Activated CD4-positive, CD25-positive, alpha-beta regulatory T cell treated with anti-CD3 and anti-CD28 coated beads, Interleukin-2, amount 50 U/mL, for 16 hours (primary cell): ENCODE data around the gene EPHB1.
"Not testable (repeated sequence)": the region's sequence is repeated elsewhere in the genome, so short reads cannot be mapped to it uniquely, and the experiment has no call there.

Experiments used
- DNase-seq: peaks from one replicate; pipeline ENCODE4 v3.0.0-alpha.2; 2020; ENCODE audit warnings: low read depth, low spot score

EPHB1 gene

GRCh38 chr3:135199137-135199536 lies 404.1 kb downstream of the EPHB1 start:
- DNase-seq: no peak

GRCh38 chr3:135203026-135203425 lies 408.0 kb downstream of the EPHB1 start:
- DNase-seq: no peak

GRCh38 chr3:135213213-135213612 lies 418.2 kb downstream of the EPHB1 start:
- DNase-seq: no peak

DNA sequence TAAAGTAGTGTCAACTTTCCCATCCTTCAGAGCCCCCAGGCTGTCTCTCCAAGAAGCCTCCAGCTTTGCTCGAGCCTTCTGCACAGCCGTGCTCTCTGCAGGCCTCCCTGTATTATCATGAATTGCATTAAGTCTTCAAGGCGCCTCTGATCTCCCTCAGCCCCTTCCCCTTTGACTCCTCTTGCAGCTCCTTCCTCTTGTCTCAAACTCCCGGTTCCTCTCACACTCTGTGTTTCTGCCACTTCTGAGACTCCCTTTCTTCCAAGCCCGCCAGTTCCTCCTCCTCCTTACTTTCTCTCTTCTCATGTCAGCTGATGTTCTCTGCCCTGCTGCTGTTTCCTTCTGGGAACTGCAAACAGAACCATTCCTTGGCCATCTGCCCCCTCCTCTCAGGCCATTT lies 418.8 kb downstream of the EPHB1 start:
- no peak for DNase-seq

DNA sequence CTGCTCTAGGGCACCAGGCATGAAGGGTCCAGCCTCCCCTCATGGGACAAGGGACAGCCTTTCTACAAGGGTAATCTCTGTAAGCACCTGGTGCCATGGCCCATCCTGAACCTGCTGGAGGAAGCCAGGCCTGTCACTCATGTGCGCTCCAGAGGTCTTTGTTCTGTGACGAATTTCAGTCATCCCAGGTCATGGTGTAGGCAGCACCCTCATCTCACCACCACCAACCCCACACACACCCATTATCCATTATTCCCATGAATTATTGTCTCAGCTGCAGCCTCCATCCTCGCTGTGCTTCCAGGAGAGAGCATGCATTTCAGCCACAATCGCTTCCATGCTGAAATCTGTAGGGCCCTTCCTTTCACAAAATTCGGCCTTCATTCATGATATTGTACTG lies 419.3 kb downstream of the EPHB1 start:
- DNase-seq: no peak

DNA sequence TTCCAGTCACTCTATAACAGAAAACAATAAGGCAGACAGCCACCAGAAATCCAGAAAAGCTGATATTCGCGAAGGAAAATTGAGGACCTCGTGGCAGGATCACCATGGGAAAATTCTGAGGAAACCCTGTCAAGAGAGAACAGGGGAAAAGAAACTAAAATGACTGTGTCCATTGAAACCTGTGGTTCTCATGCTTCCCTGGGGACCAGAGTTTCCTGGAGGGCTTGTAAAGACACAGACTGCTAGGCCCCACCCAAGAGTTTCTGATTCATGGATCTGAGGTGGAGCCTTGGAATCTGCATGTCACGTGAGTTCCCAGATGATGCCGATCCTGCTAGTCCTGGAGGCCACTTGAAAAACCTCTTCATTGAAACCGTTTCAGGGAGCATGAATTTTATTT lies 420.5 kb downstream of the EPHB1 start:
- DNase-seq: no peak

DNA sequence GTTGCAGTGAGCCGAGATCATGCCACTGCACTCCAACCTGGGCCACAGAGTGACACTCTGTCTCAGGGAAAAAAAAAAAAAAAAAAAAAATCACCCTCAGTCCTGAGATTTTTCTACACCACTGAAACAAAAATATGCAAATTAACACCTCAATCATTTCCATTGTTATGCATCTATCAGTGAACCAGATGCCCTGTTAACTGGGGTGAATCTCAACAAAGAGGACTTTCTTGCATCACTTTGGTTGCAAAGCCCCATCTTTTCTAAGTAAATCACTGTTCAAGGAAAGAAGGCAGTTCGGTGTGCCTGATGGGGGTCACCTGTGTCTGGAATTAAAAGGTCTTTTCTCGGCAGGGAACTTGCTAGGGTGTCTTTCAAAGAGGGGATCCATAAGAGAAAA lies 421.6 kb downstream of the EPHB1 start:
- DNase-seq: no peak

- DNase-seq: no peak
Observed at GRCh38 chr3:135217730-135218129, 422.7 kb downstream of the EPHB1 start.

DNA sequence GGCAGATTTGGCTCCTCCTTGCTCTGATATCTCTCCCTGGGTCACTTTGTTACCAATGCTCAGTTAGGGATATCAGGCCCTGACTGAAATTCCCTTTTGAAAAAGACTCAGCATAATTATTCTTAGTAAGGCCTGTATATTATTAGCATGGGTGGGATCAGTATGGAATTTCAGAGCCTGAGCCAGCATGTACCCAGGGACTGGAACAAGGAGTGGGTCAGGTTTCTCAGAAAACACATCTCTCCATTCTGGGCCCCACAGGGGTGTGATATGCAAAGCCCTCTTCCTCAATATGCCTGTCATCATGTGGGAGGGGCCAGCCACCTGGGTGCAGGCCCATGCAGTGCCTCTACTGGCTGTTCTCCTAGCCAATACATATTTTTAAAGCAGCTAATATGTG lies 423.2 kb downstream of the EPHB1 start:
- DNase-seq: no peak

- no peak for DNase-seq
Observed at GRCh38 chr3:135218782-135219181, 423.7 kb downstream of the EPHB1 start.

DNA sequence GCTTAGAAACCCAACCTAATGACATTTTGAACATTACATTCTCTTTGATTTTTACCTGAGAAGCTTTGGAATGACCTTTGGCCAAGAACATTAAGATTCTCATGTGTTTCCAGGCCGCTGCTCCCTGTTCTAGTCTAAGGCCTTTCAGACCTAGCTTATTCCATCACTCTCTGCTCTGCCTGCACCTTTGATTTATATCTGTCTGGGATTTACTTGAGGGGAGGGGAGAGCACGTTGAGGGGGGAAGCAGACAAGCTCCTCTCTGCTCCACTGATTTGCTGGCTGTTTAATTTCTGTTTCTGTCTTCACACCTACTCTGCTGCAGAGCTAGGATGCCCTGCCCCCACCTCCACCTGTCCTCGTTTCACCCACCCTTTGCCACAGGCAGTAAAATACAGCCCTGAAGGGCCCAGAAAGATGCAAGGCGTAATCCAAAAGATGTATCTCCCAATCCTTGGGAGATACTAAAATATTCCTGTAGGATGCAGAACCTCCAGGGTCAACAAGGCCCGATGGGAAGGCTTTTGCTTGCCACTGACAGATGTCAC lies 429.8 kb downstream of the EPHB1 start:
- DNase-seq: no peak

DNA sequence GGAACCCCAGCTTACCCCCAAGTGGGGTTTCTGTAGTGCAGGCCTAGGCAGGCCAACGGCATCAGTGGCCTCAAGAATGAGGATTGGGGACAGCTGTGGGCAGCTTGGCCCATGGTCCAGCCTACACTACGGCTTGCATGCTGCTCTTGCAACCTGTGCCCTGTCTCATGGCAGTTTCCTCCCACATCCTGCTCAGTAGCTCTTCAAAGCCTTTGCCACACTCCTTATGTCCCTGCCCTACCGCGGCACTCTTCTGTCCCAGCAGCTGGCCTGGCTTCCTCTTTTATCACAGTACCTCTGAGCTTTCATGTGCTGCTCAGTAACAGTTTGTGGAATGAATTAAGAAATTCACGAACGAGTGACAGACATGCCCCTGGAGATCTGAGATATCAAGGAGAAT lies 431.0 kb downstream of the EPHB1 start:
- DNase-seq: no peak

GRCh38 chr3:135228201-135228600 lies 433.1 kb downstream of the EPHB1 start:
- no peak for DNase-seq

GRCh38 chr3:135229018-135229495 lies 434.0 kb downstream of the EPHB1 start:
- DNase-seq: no peak

GRCh38 chr3:135231737-135232136 lies 436.7 kb downstream of the EPHB1 start:
- DNase-seq: no peak

DNA sequence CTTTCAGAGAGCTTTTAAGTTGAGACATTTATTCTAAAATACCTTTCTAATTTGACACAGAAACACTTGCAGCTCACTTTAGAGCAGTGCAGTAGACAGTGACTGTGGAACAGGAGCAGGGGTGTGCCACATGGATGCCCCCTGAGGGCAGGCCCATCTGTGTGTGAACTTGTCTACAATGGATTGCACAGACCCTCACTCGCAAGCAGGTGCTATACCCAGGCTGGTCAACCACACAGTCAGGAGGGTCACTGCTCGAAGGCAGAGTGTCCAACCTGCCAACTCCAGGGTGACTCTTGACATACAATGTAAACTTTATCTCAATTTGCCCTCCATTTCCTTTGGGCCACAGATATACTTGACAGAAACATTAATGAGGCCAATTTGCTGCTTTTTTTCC lies 437.2 kb downstream of the EPHB1 start:
- DNase-seq: no peak

- DNase-seq: not testable (repeated sequence)
Observed at GRCh38 chr3:135233476-135233875, 438.4 kb downstream of the EPHB1 start.

GRCh38 chr3:135235541-135235940 lies 440.5 kb downstream of the EPHB1 start:
- no peak for DNase-seq

DNA sequence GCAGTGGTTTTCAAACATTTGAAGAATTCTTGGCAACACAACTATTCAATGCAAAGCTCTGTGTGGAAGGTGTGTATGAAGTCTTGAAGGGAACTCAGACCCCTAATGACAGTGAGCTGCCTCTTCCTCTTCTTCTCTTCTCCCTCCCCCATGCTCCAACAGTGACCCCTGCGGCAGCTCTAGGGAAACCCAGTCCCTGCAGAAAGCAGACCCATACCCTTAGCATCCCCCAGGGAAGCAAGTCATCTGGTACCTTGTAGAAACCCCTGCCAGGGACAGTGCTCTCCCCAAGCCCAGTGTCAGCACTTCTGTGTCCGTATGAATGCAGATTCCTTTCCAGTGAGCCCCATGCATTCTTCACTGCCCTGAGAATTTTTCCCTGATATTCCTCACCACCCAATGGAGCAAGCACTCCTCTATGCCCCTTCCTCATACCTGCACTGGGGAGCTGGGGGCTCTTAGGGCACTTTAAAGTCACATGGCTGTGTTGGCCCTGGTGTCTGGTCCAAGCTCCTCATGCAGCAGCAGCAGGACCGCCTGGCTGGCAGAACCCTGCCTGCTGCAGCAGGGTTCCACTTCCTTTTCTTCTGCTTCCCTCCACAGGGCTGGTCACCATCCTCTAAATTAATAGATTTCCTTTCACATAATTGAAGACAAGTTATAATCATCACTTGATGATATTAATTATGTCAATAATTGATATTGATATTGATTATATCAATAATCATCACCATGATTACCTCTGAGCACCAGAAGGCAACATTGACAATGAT lies 442.5 kb downstream of the EPHB1 start:
- no peak for DNase-seq

DNA sequence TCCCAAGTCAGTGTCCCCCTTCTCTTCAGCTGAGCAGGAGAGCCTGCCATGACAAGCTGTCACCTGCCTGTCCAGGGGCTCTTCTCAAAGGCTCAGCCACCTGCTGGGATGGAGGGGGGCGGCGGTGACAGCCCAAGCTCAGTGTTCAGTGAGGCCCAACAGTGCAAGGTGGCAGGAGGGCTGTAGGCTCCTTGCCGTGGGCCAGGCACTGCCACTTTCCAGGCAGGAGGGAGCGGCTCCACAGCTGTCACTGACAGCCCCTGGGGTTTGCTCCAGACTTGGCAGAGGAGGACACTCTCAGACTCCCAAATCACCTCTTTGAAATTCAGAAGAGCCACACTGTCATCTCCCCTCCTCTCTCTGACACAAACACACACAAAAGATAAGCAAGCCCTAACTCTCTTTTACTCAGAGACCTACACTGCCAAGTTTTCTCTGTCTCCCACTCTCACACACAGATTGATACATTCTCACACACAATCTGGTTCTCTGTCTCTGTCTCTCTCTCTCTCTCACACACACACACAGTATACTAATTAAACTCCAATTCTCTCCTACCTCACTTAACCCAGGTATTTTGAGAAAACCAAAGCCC lies 443.3 kb downstream of the EPHB1 start:
- DNase-seq: no peak

DNA sequence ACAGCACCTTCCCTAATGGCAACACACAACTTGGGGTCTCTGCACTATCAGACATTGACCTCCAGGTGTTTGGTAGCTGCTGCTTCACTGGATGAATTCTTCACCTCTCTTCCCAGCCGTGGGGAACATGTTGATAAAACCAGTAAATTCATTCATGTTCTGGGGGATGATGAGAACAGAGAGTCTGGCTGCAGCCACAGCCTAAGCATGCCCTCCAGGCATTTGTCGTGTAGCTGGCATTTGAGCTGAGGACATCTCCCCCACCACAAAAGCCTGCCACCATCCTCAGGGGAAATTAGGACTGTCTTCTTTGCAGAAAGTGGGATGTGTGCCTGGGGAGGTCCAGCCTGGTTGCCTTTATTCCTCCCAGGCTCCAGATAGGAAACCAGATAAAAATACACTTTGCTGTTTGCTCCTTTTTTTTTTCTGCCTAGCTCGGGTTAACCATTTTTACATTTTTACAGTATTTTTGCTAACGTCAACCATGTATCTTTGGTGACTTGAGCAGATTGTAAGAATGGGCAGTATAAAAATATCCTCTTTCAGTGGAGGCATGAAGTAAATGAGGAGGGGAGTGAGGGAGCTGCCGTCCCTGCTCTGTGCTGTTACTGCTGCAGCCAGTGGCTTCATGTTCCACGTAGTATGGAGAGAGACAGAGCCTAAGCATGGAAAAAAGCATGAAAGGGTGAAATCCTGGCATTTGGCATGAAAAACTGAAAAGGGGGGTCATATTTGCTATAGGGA lies 444.0 kb downstream of the EPHB1 start:
- DNase-seq: no peak

- no peak for DNase-seq
Observed at GRCh38 chr3:135239615-135239884, 444.5 kb downstream of the EPHB1 start.

DNA sequence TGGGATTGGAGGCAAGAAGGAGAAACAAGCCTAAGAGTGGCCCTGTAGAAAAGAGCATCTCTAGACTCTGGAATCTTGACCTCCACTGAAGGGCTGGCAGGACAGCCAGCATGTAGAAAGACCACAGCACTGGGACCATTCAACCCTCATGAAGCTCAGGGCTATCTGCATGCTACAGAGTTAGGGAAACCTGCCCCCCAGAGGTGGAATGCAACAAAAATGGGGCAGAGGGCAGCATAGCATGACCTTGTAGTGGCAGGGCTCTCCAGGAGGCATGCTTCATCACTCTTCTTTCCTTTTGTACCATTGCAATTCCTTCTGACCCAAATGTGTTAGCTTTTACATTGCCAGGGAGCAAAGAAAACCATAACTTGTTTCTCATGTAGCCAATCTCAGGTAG lies 445.4 kb downstream of the EPHB1 start:
- DNase-seq: no peak
